PC-9 (cell line): ENCODE results near the gene PAX8. TPM values are rescaled to one million over a fixed set of nuclear protein-coding genes. Genes with fewer than 3 reads are reported as not detected.

ENCODE experiments used
- BruUV-seq: library from RNA; stranded (reverse); fragments of 400-500 nt; replicated peaks from 2 replicates; lab custom pipeline; 2021; lab: Mats Ljungman, UMichigan
- CTCF ChIA-PET: fragments of 300-600 bp; sonication (Branson Sonifier 250); formaldehyde crosslinking; loops from one replicate; lab custom pipeline; 2022; ENCODE audit warnings: antibody characterized with exemption; lab: Charles Lee
- POLR2A ChIA-PET: fragments of 300-600 bp; sonication (Branson Sonifier 250); formaldehyde crosslinking; loops from one replicate; lab custom pipeline; 2022; ENCODE audit warnings: antibody characterized with exemption; ENCODE audit not compliant: unreplicated experiment; lab: Charles Lee
- DNase-seq, 2 experiments: peaks; one replicate each; pipeline versions ENCODE4 v3.0.0 to v3.0.0-alpha.2; 2015 to 2022; ENCODE audit warnings: mixed read lengths in 1 of 2
- H2AFZ ChIP-seq: fragments of 200-600 bp; sonication (generic); 2 replicates; pipeline ENCODE4 v1.8.1; 2017; ENCODE audit warnings: antibody characterized with exemption
- H3F3A ChIP-seq: fragments of 200-600 bp; sonication (generic); 2 replicates; pipeline ENCODE4 v1.8.1; 2017; ENCODE audit warnings: antibody characterized with exemption, mild to moderate bottlenecking, low read depth; ENCODE audit not compliant: insufficient read depth
- H3K27ac ChIP-seq: fragments of 200-600 bp; sonication (generic); 2 replicates; pipeline ENCODE4 v1.6.1; 2016; ENCODE audit warnings: mixed run types
- H3K27me3 ChIP-seq: fragments of 200-600 bp; sonication (generic); 2 replicates; pipeline ENCODE4 v1.6.1; 2016; ENCODE audit warnings: low read depth, mixed run types; ENCODE audit not compliant: insufficient read depth
- H3K36me3 ChIP-seq: fragments of 200-600 bp; sonication (generic); 2 replicates; pipeline ENCODE4 v1.6.1; 2016; ENCODE audit warnings: low read depth, mixed run types
- H3K4me1 ChIP-seq: fragments of 200-600 bp; sonication (generic); replicated peaks from 2 replicates; pipeline ENCODE4 v1.6.1; 2016; ENCODE audit warnings: mixed run types; ENCODE audit not compliant: insufficient read depth
- H3K4me2 ChIP-seq: fragments of 200-600 bp; sonication (generic); 2 replicates; pipeline ENCODE4 v1.6.1; 2017; ENCODE audit warnings: mixed run types
- H3K4me3 ChIP-seq: fragments of 200-600 bp; sonication (generic); 2 replicates; pipeline ENCODE4 v1.6.1; 2016; ENCODE audit warnings: mixed run types
- H3K79me2 ChIP-seq: fragments of 200-600 bp; sonication (generic); 2 replicates; pipeline ENCODE4 v1.6.1; 2017; ENCODE audit warnings: low read depth, mixed run types
- H3K9me2 ChIP-seq: fragments of 200-600 bp; sonication (generic); 2 replicates; pipeline ENCODE4 v1.8.1; 2017; ENCODE audit warnings: mild to moderate bottlenecking; ENCODE audit not compliant: insufficient read depth
- H3K9me3 ChIP-seq: fragments of 200-600 bp; sonication (generic); 2 replicates; pipeline ENCODE4 v1.8.1; 2016; ENCODE audit warnings: low read depth; ENCODE audit not compliant: insufficient read depth
- H4K20me1 ChIP-seq: fragments of 200-600 bp; sonication (generic); 2 replicates; pipeline ENCODE4 v1.8.1; 2017; ENCODE audit not compliant: insufficient read depth
- CTCF ChIP-seq: fragments of 200-600 bp; sonication (generic); conservative IDR thresholded peaks from 2 replicates; pipeline ENCODE4 v1.6.1; 2017; ENCODE audit warnings: mixed run types, antibody characterized with exemption, mild to moderate bottlenecking, moderate library complexity
- EZH2 ChIP-seq: fragments of 200-600 bp; sonication (generic); IDR thresholded peaks from 2 replicates; pipeline ENCODE4 v1.8.0; 2017; ENCODE audit warnings: antibody characterized with exemption, low read depth
- intact Hi-C: fragments of 100-400 bp; cut with micrococcal nuclease; formaldehyde crosslinking; loops from one replicate; pipeline ENCODE4 v1.10.0; 2022; ENCODE audit not compliant: unreplicated experiment
- total RNA-seq: library from RNA; stranded (reverse); gene quantifications from 2 replicates; pipeline ENCODE4 v1.2.3, GENCODE V29; 2021

The PAX8 gene
- total RNA-seq, 1 experiment from 2014 or later = 5.8 TPM

GRCh38 chr2:113233593-113234550 is 44.8 kb downstream of the PAX8 start:
- intact Hi-C loops = no loop called here
- peak; percentile 14 to 38 for DNase-seq
- H3K4me3 ChIP-seq = no peak overlapping the region
- peaks cover 30% of the 10 kb centered on the region for H3K4me1 ChIP-seq
- H3K36me3 ChIP-seq = peaks cover 8% of the 10 kb centered on the region; the same call in 1 of the 2 replicates
- H2AFZ ChIP-seq = no peak overlapping the region
- POLR2A ChIA-PET = interaction anchor here (0.6 kb wide), 2 partner anchors 42 to 341 kb away, joined by 3 to 4 read pairs; no protein-coding TSS in a partner anchor
- H3K27ac ChIP-seq = no peak overlapping the region
- peak overlapping the region; percentile 61; the same call in 1 of the 2 replicates for H3K4me2 ChIP-seq
- peaks cover 28% of the 10 kb centered on the region for H3K79me2 ChIP-seq
- H3F3A ChIP-seq = peaks cover 15% of the 10 kb centered on the region
- H4K20me1 ChIP-seq = 0 out of 2 replicates have a peak, but pooled peaks cover 6% of the 10 kb centered on the region
- no TSS peak for BruUV-seq
- TF ChIP-seq EZH2 (no peak), CTCF (no peak)
- no peaks in the 10 kb centered on the region for H3K9me2 ChIP-seq
- CTCF ChIA-PET = no interaction called here
- no peaks in the 10 kb centered on the region for H3K27me3 ChIP-seq
- no peaks in the 10 kb centered on the region for H3K9me3 ChIP-seq

GRCh38 chr2:113232740-113233139 is 46.0 kb downstream of the PAX8 start:
- intact Hi-C loops = no loop called here

More at GRCh38 chr2:113232740-113233139, 46.0 kb downstream of the PAX8 start:
- no TSS peak for BruUV-seq
- H3K4me3 ChIP-seq = no peak overlapping the region
- H2AFZ ChIP-seq = no peak overlapping the region
- peaks cover 4% of the 10 kb centered on the region; the same call in 1 of the 2 replicates for H3K36me3 ChIP-seq
- POLR2A ChIA-PET = no interaction called here
- H3K9me2 ChIP-seq = no peaks in the 10 kb centered on the region
- peaks cover 19% of the 10 kb centered on the region for H3K4me1 ChIP-seq
- CTCF ChIA-PET = interaction anchor here (0.6 kb wide), 1 partner anchor 163 kb away, joined by 3 read pairs; no protein-coding TSS in a partner anchor
- peaks cover 4% of the 10 kb centered on the region for H3F3A ChIP-seq
- H3K79me2 ChIP-seq = peaks cover 16% of the 10 kb centered on the region
- H3K9me3 ChIP-seq = no peaks in the 10 kb centered on the region
- no peaks in the 10 kb centered on the region for H3K27me3 ChIP-seq
- no peak overlapping the region for H3K4me2 ChIP-seq
- no peak for TF ChIP-seq CTCF
- DNase-seq = no peak
- 0 out of 2 replicates have a peak, but pooled peaks cover 2% of the 10 kb centered on the region for H4K20me1 ChIP-seq
- no peak overlapping the region for H3K27ac ChIP-seq
